GM12874 (cell line): ENCODE results near the gene PRKCH.

Experiments used
- TF ChIP-seq, protein P1 (sequence below): IDR thresholded peaks from 2 replicates; pipeline ENCODE4 v1.5.1; 2011; ENCODE audit warnings: low read depth, mild to moderate bottlenecking, control low read depth, low read length, moderate library complexity; ENCODE audit not compliant: insufficient read depth

PRKCH gene

DNA sequence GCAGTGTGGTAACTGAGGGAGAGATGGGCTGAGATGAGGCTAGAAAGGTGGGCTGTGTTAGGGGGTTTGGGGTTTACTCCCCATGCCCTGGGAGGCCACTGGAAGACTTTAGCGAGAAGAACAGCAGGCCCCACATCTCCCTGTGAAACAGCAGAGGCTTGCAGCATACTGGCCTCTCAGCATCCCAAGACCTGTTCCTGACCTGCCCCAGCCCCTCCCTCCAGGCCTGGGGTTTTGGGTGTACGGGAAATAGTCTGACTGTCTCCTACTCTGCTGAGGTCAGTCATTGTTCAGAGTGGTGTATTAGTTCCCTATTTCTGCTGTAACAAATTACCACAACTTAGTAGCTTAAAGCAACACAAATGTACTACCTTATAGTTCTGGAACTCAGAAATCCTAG is 270.5 kb downstream of the PRKCH start:
- TF ChIP-seq, protein P1, sequence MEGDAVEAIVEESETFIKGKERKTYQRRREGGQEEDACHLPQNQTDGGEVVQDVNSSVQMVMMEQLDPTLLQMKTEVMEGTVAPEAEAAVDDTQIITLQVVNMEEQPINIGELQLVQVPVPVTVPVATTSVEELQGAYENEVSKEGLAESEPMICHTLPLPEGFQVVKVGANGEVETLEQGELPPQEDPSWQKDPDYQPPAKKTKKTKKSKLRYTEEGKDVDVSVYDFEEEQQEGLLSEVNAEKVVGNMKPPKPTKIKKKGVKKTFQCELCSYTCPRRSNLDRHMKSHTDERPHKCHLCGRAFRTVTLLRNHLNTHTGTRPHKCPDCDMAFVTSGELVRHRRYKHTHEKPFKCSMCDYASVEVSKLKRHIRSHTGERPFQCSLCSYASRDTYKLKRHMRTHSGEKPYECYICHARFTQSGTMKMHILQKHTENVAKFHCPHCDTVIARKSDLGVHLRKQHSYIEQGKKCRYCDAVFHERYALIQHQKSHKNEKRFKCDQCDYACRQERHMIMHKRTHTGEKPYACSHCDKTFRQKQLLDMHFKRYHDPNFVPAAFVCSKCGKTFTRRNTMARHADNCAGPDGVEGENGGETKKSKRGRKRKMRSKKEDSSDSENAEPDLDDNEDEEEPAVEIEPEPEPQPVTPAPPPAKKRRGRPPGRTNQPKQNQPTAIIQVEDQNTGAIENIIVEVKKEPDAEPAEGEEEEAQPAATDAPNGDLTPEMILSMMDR: no peak

DNA sequence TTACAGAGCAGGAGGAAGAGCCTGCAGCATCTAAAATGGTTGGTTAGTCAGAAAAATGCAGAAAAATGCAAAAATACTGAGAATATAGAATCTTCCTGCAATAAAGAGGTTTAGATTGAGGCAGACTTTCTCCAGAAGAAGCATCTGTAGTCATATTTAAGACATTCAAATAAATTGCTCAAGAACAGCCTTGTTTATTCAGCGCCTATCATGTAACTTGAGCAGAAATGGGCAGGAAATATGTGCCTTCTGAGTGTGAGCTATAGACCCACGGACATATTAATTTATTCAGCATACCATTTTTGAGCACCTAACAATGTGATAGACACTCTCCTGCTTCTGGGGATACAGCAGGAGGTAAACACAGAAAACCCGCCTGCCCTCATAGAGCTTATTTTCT is 272.0 kb downstream of the PRKCH start:
- TF ChIP-seq, protein P1: no peak

DNA sequence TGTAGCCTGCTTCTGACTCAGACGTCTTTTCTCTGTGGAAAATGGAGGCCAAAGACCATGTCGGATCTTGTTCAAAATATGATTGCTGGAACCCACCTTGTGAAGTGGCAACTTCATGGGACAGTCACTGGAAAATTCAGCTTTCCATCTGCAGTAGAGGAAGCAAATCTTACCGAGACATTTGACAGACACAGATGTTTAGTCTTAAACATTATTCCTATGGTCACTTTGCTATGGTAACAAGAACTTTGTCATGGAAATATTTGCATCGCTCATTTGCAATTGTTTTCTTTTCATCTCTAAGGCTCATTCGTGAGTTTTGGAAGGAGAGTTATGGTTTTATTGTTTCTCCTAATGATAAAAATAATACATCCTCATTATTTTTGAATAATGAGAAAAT is 275.6 kb downstream of the PRKCH start:
- TF ChIP-seq, protein P1: no peak

DNA sequence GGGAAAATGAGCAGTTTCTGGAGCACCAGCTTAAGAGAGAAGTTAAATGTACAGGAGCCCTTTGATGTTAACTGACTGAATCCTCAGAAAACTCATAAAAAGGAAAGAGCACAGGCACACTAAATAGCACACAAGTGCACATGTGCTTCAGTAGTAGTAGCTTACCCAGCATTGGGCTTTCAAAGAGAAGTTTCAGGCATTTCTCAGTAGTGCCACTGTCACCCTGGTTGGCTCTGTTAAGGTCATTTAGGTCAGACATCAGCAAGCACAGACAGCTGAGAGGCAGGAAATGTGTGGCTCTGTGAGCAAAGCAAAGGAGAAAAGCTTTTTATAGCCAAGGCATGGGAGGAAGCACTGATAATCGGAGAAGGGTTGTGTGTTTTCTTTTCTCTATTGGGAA is 277.6 kb downstream of the PRKCH start:
- TF ChIP-seq, protein P1: no peak

DNA sequence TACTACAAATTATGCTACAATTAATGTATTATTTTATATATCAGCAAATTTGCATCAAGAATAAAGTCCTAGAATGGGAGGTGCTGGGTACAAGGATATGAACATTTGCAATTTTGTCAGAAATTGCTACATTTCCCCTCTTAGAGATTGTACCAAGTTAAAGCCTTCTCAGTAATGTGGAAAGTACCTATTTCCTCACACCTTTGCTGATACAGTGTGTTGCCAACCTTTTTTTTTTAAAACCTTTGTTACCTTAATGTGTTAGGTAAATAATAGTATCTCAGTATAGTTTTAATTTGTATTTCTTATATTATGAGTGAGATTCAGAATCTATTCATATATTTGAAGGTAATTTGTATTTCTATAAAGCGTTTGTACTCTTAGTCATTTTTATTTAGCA is 278.6 kb downstream of the PRKCH start:
- TF ChIP-seq, protein P1: no peak
